ENCODE data around the gene TMEM145.

TMEM145 gene

DNA sequence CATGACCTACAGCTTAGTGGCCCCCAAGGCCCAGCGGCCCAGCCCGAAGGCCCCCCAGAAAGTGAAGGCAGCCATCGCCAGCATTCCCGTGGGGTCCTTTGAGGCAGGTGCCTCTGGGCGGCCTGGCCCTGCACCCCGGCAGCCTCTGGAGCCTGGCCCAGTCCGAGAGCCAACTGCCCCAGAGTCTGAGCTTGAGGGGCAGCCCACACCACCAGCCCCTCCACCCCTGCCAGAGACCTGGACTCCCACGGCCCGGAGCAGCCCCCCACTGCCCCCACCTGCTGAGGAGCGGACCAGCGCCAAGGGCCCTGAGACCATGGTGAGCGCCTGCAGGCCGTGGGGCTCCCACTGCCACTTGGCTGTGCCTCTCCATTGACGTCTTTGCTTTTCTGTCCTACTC is 20.1 kb upstream of the TMEM145 start:
- no peak for DNase-seq
- Histone ChIP-seq H3K4me3 (ENCODE audit: low read depth, low read length) (no peak overlapping the region), H3K27ac (no peak overlapping the region), H3K27me3 (replicated peaks) (no peaks in the 10 kb centered on the region), H3K36me3 (replicated peaks) (peaks cover 68% of the 10 kb centered on the region)
- in situ Hi-C loops (cut with HindIII; ENCODE audit: low pct_ligation_motif_present, low sequenced_read_pairs): no loop called here
- no peak for TF ChIP-seq CTCF (IDR thresholded peaks at IDR 0.05; ENCODE audit: low read depth, low read length, missing control alignments)

- Histone ChIP-seq H3K27ac (no peak overlapping the region), H3K4me3 (ENCODE audit: low read depth, low read length) (no peak overlapping the region), H3K27me3 (replicated peaks) (no peaks in the 10 kb centered on the region), H3K36me3 (replicated peaks) (peaks cover 64% of the 10 kb centered on the region)
- no peak for DNase-seq
- TF ChIP-seq CTCF (IDR thresholded peaks at IDR 0.05; ENCODE audit: low read depth, low read length, missing control alignments): peak; percentile 45
- in situ Hi-C loops (cut with HindIII; ENCODE audit: low pct_ligation_motif_present, low sequenced_read_pairs): no loop called here
These were observed 19.6 kb upstream of the TMEM145 start for GRCh38 chr19:42293540-42293939.

- Histone ChIP-seq H3K36me3 (replicated peaks) (peaks cover 62% of the 10 kb centered on the region), H3K27me3 (replicated peaks) (no peaks in the 10 kb centered on the region), H3K4me3 (ENCODE audit: low read depth, low read length) (no peak overlapping the region), H3K27ac (no peak overlapping the region)
- no peak for TF ChIP-seq CTCF (IDR thresholded peaks at IDR 0.05; ENCODE audit: low read depth, low read length, missing control alignments)
- in situ Hi-C loops (cut with HindIII; ENCODE audit: low pct_ligation_motif_present, low sequenced_read_pairs): no loop called here
- no peak for DNase-seq
These were observed 19.2 kb upstream of the TMEM145 start for GRCh38 chr19:42293948-42294347.

DNA sequence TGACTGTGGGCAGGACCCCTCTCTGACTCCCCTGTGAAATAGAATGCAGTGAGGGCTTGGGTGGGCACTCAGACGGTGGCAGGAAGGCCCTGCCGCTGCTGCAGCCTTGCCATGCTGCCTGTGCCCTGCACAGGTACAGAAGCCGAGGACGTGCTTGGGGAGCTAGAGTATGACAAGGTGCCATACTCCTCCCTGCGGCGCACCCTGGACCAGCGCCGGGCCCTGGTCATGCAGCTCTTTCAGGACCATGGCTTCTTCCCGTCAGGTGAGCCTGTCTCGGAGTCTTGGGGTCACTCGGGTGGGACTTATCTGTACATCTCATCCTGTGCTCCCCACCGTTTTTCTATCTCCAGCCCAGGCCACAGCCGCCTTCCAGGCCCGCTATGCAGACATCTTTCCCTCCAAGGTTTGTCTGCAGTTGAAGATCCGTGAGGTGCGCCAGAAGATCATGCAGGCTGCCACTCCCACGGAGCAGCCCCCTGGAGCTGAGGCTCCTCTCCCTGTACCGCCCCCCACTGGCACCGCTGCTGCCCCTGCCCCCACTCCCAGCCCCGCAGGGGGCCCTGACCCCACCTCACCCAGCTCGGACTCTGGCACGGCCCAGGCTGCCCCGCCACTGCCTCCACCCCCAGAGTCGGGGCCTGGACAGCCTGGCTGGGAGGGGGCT is 18.5 kb upstream of the TMEM145 start:
- no peak for DNase-seq
- in situ Hi-C loops (cut with HindIII; ENCODE audit: low pct_ligation_motif_present, low sequenced_read_pairs): no loop called here
- H3K36me3 ChIP-seq (replicated peaks): peaks cover 55% of the 10 kb centered on the region

DNA sequence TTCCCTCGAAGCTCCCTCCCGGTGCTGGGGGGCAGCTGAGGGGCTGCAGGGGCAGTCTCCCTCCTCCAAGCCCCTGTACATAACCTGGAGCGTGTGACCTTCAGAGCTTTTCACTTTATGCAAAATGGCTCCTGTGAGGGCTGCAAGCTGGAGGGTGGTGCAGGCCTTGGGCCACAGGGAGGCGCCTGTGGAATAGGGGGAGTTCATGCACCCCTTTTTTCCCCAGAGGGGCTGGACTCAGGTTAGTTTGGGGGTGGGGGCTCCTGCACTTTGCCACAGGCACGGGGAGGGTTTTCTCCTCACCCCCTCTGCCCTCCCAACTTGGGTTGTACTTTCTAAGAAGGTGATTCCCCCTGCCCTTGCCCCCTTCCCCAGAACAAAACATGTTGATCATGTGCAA is 17.8 kb upstream of the TMEM145 start:
- no peak for DNase-seq
- Histone ChIP-seq H3K4me3 (ENCODE audit: low read depth, low read length) (no peak overlapping the region), H3K27me3 (replicated peaks) (no peaks in the 10 kb centered on the region), H3K36me3 (replicated peaks) (peaks cover 48% of the 10 kb centered on the region), H3K27ac (no peak overlapping the region)
- no peak for TF ChIP-seq CTCF (IDR thresholded peaks at IDR 0.05; ENCODE audit: low read depth, low read length, missing control alignments)
- in situ Hi-C loops (cut with HindIII; ENCODE audit: low pct_ligation_motif_present, low sequenced_read_pairs): no loop called here

More for the DNA sequence above, 18.5 kb upstream of the TMEM145 start:
- H3K27me3 ChIP-seq (replicated peaks): no peaks in the 10 kb centered on the region
- no peak overlapping the region for H3K27ac ChIP-seq
- no peak for TF ChIP-seq CTCF (IDR thresholded peaks at IDR 0.05; ENCODE audit: low read depth, low read length, missing control alignments)
- no peak overlapping the region for H3K4me3 ChIP-seq (ENCODE audit: low read depth, low read length)
